Lung microvascular endothelial cell (primary cell): Measurements from ENCODE around the gene SAA4. TPM values are rescaled to one million over a fixed set of nuclear protein-coding genes. Genes with fewer than 3 reads are reported as not detected.
A peak's percentile ranks its signal among the peaks of the same experiment; 100 is the strongest.
"Not testable (repeated sequence)": the region's sequence is repeated elsewhere in the genome, so short reads cannot be mapped to it uniquely, and the experiment has no call there.

Experiments used
- DNase-seq, 2 donors: peaks; one replicate each; pipeline versions ENCODE4 v3.0.0 to v3.0.0-alpha.2; 2010; ENCODE audit warnings: low read depth in 2 of 2
- total RNA-seq: library from RNA; depleted of rRNA; stranded (reverse); fragments of >200 nt; gene quantifications from 2 replicates; pipeline ENCODE4 v1.2.1, GENCODE V29; 2014

The SAA4 gene
- not detected in 2 replicates for total RNA-seq

- no peak for DNase-seq
Measured at GRCh38 chr11:18236664-18237356, at the start of gene SAA4. Gene SAA4 (minus strand): TSS chr11:18236802. CDS start chr11:18235926, 876 bp downstream.

GRCh38 chr11:18285841-18286240 lies 49.2 kb upstream of the SAA4 start:
- no peak for DNase-seq

GRCh38 chr11:18282626-18283025 lies 46.0 kb upstream of the SAA4 start:
- no peak for DNase-seq

- peak in 1 of 2 donors; percentile 1 for DNase-seq
Measured at GRCh38 chr11:18280438-18281045, 43.9 kb upstream of the SAA4 start.

- DNase-seq: no peak
Measured at GRCh38 chr11:18277565-18278271, 41.1 kb upstream of the SAA4 start.

GRCh38 chr11:18271206-18271605 lies 34.6 kb upstream of the SAA4 start:
- DNase-seq: no peak

GRCh38 chr11:18270102-18270501 lies 33.5 kb upstream of the SAA4 start:
- no peak for DNase-seq

GRCh38 chr11:18269252-18269651 lies 32.6 kb upstream of the SAA4 start:
- not testable (repeated sequence) for DNase-seq

- not testable (repeated sequence) for DNase-seq
Measured at GRCh38 chr11:18267335-18268133, 30.9 kb upstream of the SAA4 start.

- DNase-seq: no peak
Measured at GRCh38 chr11:18265949-18266348, 29.3 kb upstream of the SAA4 start, which contains the start of gene SAA1. Gene SAA1 (plus strand): TSS chr11:18266264. CDS start chr11:18266888, 624 bp downstream.

GRCh38 chr11:18264677-18265555 lies 28.3 kb upstream of the SAA4 start:
- no peak for DNase-seq

GRCh38 chr11:18264035-18264434 lies 27.4 kb upstream of the SAA4 start:
- DNase-seq: no peak

GRCh38 chr11:18262681-18263350 lies 26.2 kb upstream of the SAA4 start:
- not testable (repeated sequence) for DNase-seq

- DNase-seq: no peak
Measured at GRCh38 chr11:18261721-18262120, 25.1 kb upstream of the SAA4 start.

GRCh38 chr11:18259259-18259658 lies 22.7 kb upstream of the SAA4 start:
- DNase-seq: no peak

GRCh38 chr11:18254781-18255361 lies 18.3 kb upstream of the SAA4 start:
- no peak for DNase-seq

GRCh38 chr11:18253778-18254338 lies 17.3 kb upstream of the SAA4 start:
- DNase-seq: no peak

- DNase-seq: no peak
Measured at GRCh38 chr11:18253233-18253632, 16.6 kb upstream of the SAA4 start.

GRCh38 chr11:18248561-18248960 lies 12.0 kb upstream of the SAA4 start, which contains the start of gene SAA2:
Gene SAA2 (minus strand): TSS chr11:18248668. CDS start chr11:18248011, 657 bp downstream.
- no peak for DNase-seq
